Erythroblast (primary cell): ENCODE data around the gene AIG1.

Source experiments
- GATA1 ChIP-seq: IDR thresholded peaks from 2 replicates; pipeline ENCODE4 v1.6.1; 2011; ENCODE audit warnings: low read depth, mild to moderate bottlenecking, control low read depth, low read length, moderate library complexity
- POLR2A ChIP-seq: IDR thresholded peaks from 2 replicates; pipeline ENCODE4 v1.6.1; 2011; ENCODE audit warnings: mild to moderate bottlenecking, low read length

- no peak for TF ChIP-seq POLR2A
- no peak for TF ChIP-seq GATA1
These were observed 192.9 kb downstream of the AIG1 start for GRCh38 chr6:143253586-143253985.
